GM12864 (cell line): ENCODE results near the gene DUOXA2.
A peak's percentile ranks its signal among the peaks of the same experiment; 100 is the strongest.
"Not testable (repeated sequence)": the region's sequence is repeated elsewhere in the genome, so short reads cannot be mapped to it uniquely, and the experiment has no call there.

Experiments
- DNase-seq: peaks from one replicate; pipeline ENCODE4 v3.0.0-alpha.2; 2011; ENCODE audit warnings: low read depth
- H3K4me3 ChIP-seq: 2 replicates; pipeline ENCODE4 v1.5.1; 2011; ENCODE audit warnings: mild to moderate bottlenecking, low read depth, low read length, control low read depth
- CTCF ChIP-seq: IDR thresholded peaks from 2 replicates; pipeline ENCODE4 v1.5.1; 2011; ENCODE audit warnings: low read depth, mild to moderate bottlenecking, moderate library complexity, low read length, control low read depth, inconsistent platforms; ENCODE audit errors: missing control alignments

DUOXA2 gene

DNA sequence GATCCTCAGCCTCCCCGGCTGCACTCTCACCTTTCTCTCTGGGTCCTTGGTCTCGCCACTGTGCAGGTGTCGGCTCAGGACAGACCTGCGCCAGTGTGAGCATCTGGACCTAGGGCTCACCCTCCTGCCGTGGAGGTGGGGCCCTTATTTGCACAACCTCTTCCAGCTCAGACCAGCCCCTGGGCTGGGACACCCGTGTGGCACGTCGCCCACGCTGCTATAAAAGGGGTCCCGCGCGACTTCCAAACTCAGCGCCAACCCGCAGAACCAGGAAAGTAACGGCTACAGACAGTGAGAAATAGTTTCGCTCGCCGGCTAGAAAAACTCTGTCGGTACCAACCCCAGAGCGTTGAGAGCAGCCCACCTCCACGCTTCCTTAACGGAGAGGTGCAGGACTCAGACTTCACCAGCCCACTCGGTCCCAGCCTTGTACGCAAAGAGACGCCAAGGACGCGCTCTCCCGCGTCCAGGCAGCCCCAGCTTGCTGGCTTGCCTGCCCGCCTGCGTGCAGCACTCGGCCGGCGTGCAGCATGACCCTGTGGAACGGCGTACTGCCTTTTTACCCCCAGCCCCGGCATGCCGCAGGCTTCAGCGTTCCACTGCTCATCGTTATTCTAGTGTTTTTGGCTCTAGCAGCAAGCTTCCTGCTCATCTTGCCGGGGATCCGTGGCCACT is at the start of gene DUOXA2, which contains the start of gene DUOX2:
TSS of gene DUOXA2 (plus strand) at position 251 of the 675 bp plus-strand sequence. CDS start at position 531, 280 bp downstream.
TSS of gene DUOX2 (minus strand) at position 97 of the 675 bp plus-strand sequence. CDS start 761 bp downstream, outside the sequence.
- H3K4me3 ChIP-seq, result peak within 1 kb of the TSS; percentile 6; the same call in 1 of the 2 replicates
- no peak for TF ChIP-seq CTCF
- no peak for DNase-seq

DNA sequence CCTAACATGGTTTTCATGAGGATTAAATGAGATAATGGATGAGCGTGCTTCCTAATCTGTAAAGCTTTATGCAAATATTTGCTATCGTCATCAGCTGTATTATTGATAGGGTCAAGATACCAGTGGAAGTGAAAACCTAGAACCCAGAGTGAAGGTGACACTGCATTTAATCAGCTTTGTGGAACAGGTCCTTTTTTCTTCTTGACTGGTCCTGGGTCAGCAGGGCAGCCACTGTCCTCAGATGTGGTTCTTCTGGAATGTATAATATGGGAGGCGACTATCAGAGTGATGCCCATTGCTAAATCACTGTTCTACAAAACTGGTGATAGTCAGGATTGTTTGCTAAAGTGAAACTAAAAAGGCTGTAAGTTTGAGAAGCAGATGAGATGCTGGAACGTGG is 49.7 kb upstream of the DUOXA2 start:
- TF ChIP-seq CTCF, result no peak
- no peak for DNase-seq
- H3K4me3 ChIP-seq, result no peak overlapping the region

DNA sequence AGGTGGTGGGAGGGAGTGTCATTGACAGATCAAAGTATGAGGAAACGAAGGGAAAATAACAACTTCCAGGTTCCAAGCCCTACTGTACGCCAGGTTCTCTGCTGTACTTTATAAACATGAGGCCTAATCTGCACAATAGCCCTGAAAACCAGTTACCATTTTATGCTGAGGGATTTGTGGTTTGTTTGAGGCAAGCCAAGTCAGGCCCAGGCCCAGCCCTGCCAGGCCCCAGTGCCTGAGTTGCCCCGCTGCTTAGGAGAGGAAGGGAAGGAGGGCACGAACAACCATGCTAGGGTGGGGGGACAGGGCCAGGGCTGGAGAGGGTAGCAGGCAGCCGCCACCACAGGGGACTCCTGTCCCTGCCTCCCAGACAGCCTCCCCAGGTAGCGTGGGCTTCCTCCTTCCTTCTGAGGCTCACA is 44.2 kb upstream of the DUOXA2 start:
- not testable (repeated sequence) for DNase-seq, H3K4me3 ChIP-seq

- H3K4me3 ChIP-seq, DNase-seq: not testable (repeated sequence)
These were observed 40.5 kb upstream of the DUOXA2 start for GRCh38 chr15:45073602-45074001.

GRCh38 chr15:45075440-45076320 is 38.4 kb upstream of the DUOXA2 start:
- not testable (repeated sequence) for DNase-seq, H3K4me3 ChIP-seq

GRCh38 chr15:45077391-45077790 is 36.7 kb upstream of the DUOXA2 start:
- DNase-seq, H3K4me3 ChIP-seq: not testable (repeated sequence)

DNA sequence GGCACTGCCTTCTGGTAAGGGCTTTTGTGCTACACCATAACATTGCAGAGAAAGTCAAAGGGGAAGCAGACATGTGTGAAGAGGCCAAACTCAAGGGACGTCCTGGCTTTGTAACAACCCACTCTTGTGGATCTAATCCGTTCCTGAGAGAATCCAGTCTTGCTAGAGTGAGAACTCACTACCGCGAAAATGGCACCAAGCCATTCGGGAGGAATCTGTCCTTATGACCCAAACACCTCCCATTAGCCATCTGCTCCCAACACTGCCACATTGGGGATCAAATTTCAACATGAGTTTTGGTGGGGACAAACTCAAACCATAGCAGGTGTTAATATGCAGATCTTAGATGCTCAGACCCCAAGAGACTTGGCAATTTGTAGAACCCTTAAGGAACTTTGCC is 34.9 kb upstream of the DUOXA2 start:
- not testable (repeated sequence) for DNase-seq, H3K4me3 ChIP-seq

GRCh38 chr15:45079628-45080246 is 34.4 kb upstream of the DUOXA2 start:
- DNase-seq, H3K4me3 ChIP-seq: not testable (repeated sequence)

DNA sequence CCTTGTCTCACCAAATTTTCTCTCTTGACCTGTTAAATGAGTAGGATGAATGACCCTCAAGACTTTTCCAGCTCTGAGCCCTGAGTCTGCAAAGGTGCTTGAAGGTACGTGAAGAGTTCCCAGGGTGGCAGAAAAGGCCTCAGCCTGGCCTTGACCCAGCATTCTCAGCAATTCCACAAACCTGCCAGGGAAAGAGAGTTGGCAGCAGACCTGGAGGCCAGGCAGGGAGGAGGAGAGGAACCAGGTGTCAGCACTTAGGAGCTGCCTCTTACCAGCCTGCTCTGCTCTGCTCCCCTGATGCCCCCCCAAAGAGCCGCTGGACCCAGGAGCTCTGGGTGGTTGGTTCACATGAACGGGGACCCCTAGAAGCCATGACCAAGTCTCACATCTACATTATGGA is 33.5 kb upstream of the DUOXA2 start:
- DNase-seq, H3K4me3 ChIP-seq: not testable (repeated sequence)

GRCh38 chr15:45082412-45082811 is 31.7 kb upstream of the DUOXA2 start:
- DNase-seq, result not testable (repeated sequence)

DNA sequence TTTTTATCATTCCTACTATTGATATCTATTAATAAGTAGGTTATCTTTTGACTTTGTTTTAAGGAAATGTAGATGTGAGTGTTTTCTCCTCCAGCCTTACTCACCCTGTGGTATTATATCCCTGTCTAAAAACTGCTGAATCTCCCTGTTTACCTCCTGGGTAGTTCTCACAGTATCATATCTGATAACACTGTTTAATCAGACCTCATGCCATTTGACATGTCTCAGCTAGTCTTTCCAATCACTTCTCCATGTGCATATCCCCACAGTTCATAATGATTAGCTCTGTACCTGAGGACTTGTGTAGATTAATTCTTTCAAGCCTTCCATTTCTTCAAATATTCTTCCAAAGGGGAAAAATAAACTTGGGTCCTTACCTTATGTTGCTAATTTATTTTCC is 30.9 kb upstream of the DUOXA2 start:
- no peak for DNase-seq
- TF ChIP-seq CTCF, result no peak
- no peak overlapping the region for H3K4me3 ChIP-seq

More at GRCh38 chr15:45082412-45082811, 31.7 kb upstream of the DUOXA2 start:
- not testable (repeated sequence) for H3K4me3 ChIP-seq
